Hepatocyte (in vitro differentiated cells): Measurements from ENCODE around the gene EFNA2.

Experiments
- CTCF ChIP-seq: fragments of 200-600 bp; sonication (generic); IDR thresholded peaks from 2 replicates; pipeline ENCODE4 v1.5.1; 2016; ENCODE audit warnings: antibody characterized with exemption, mild to moderate bottlenecking; ENCODE audit not compliant: poor library complexity
- EZH2 ChIP-seq: fragments of 200-600 bp; sonication (generic); IDR thresholded peaks from 2 replicates; pipeline ENCODE4 v1.6.1; 2016; ENCODE audit warnings: antibody characterized with exemption, mild to moderate bottlenecking, borderline replicate concordance
- EZH2phosphoT487 ChIP-seq: fragments of 200-600 bp; sonication (generic); IDR thresholded peaks from one replicate; pipeline ENCODE4 v1.6.1; 2018; ENCODE audit warnings: antibody characterized with exemption, mild to moderate bottlenecking, low read depth, moderate library complexity; ENCODE audit not compliant: unreplicated experiment, severe bottlenecking

DNA sequence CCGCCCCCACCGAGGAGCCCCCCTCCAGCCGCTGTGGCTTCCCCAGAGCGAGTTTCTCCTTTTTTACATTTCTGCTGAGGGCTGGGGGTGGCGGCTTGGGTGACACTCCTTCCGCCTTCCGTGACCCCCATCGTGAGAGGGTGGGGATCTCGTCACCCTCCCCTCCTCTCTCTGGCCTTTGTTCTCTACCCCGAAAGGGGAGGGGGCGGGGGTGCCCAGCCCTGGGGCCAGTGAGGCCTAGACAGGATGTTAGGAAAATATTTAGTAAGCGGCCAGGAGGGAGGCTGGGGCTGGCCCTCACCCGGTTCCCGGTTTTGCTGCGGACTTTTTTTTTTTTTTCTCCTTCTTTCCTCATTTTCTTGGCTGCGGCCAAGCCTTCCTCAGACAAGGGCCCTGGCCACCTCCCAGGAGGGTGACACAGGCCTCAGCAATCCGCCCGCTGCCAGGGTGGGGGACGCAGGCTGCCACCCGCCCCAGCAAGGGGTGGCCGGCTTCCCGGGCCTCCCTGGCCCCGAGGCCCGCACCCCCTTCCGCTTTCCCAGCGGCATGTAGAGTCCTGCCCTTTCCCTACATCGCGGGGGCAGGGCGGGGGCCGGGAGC, 33.4 kb upstream of the EFNA2 start:
- TF ChIP-seq CTCF (no peak), EZH2phosphoT487 (no peak), EZH2 (no peak)
